Skeletal muscle satellite cell (primary cell): Measurements from ENCODE around the gene CCDC91.

ENCODE experiments used
- H3K27me3 ChIP-seq: 2 replicates; pipeline ENCODE4 v1.7.0; 2013; ENCODE audit warnings: low read length; ENCODE audit not compliant: control insufficient read depth, insufficient read depth
- H3K36me3 ChIP-seq: 2 replicates; pipeline ENCODE4 v1.7.0; 2013; ENCODE audit warnings: mild to moderate bottlenecking, control low read depth, low read length; ENCODE audit not compliant: insufficient read depth
- H3K4me1 ChIP-seq: 2 replicates; pipeline ENCODE4 v1.7.0; 2013; ENCODE audit warnings: low read length; ENCODE audit not compliant: control insufficient read depth, insufficient read depth
- H3K4me2 ChIP-seq: 2 replicates; pipeline ENCODE4 v1.7.0; 2013; ENCODE audit warnings: mild to moderate bottlenecking, low read length
- H3K4me3 ChIP-seq: 2 replicates; pipeline ENCODE4 v1.7.0; 2013; ENCODE audit warnings: low read length
- H3K9ac ChIP-seq: 2 replicates; pipeline ENCODE4 v1.7.0; 2013; ENCODE audit warnings: mild to moderate bottlenecking, low read depth, low read length, moderate library complexity
- H3K9me3 ChIP-seq: replicated peaks from 2 replicates; pipeline ENCODE4 v1.7.0; 2013; ENCODE audit warnings: mild to moderate bottlenecking, control low read depth, low read length

The CCDC91 gene

DNA sequence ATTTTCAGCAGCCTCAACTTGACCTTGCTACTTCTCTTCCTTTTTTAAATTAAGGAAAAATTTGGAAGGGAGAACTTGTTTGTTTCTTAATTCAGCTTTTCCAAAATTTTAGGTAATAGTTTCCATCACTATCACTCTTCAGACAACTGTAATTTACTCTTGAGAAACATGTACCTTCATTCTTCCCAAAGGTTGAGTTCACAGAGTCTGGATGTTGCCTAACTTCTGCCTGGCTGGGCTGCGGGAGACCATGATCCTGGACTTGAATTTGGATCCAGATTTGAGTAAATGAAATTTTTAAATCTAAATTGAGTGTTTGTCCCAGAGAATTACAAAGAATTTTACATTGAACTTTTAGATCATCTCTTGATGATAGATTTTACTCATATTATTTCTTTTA is 193.1 kb downstream of the CCDC91 start:
- Histone ChIP-seq H3K9me3 (no peaks in the 10 kb centered on the region), H3K36me3 (no peaks in the 10 kb centered on the region), H3K4me3 (no peak overlapping the region), H3K27me3 (no peaks in the 10 kb centered on the region), H3K9ac (no peak overlapping the region), H3K4me2 (no peak overlapping the region), H3K4me1 (no peaks in the 10 kb centered on the region)

DNA sequence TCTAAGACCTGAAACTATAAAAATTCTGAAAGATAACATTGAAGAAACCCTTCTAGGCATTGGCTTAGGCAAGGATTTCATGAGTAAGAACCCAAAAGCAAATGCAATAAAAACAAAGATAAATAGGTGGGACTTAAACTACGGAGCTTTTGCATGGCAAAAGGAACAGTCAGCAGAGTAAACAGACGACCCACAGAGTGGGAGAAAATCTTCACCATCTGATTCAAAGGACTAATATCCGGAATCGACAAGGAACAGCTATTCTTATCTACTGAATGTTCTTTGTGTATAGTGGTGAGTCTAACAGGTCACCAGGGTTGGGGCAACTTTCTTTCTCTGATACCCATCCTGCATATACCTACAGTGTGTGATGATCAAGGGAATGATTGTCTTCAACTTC is 198.6 kb downstream of the CCDC91 start:
- Histone ChIP-seq H3K4me3 (no peak overlapping the region), H3K36me3 (no peaks in the 10 kb centered on the region), H3K9me3 (no peaks in the 10 kb centered on the region), H3K4me1 (peaks cover 14% of the 10 kb centered on the region), H3K27me3 (no peaks in the 10 kb centered on the region), H3K9ac (no peak overlapping the region), H3K4me2 (no peak overlapping the region)

DNA sequence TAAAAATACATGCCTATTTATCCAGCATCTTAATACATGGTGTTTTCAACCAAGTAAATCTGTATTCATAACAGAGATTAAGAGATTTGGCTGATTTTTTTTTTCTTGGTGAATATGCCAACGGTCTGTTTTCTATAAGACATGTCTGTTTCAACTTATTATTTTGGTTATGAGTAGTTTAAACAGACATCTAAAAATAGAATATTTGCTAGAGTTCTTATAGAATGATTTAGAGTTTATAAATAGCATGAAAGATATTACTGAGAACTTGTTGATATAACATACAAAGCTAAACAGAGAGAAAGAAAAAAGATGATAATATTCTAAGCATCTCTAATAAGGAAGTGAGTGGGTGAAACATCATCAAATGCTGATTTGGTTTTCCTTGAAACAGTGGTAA is 199.9 kb downstream of the CCDC91 start:
- no peak overlapping the region for H3K9ac ChIP-seq
- H3K4me3 ChIP-seq, result no peak overlapping the region
- no peaks in the 10 kb centered on the region for H3K27me3 ChIP-seq
- H3K9me3 ChIP-seq, result no peaks in the 10 kb centered on the region
- H3K36me3 ChIP-seq, result no peaks in the 10 kb centered on the region
- H3K4me1 ChIP-seq, result peaks cover 14% of the 10 kb centered on the region
- H3K4me2 ChIP-seq, result no peak overlapping the region

DNA sequence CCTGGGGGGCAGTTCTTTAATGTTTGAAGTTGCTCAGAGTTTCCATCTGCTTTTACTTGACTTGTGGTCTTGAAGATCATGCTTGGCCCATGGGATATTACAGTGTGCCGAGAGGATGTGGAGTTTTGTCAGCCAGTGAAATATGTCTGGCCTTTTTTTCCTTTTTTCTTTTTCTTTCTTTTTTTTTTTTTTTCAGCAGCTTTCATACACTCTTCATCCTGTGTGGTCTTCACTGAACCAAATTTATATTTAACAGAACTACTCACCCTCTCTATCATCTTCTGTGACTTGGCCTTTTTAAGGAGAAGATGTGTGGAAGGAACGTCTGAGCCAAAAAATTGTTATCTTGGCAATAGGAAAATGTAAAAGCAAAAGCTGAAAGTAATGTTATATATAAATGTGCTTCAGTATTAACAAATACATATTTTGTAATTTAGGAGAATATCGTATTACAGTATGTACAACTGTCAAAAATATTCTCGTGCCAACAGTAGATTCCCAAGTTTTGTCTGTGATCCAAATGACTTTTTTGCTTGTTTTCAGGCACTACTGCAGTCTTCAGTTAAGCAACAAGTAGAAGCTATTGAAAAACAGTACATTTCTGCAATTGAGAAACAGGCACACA is 200.6 kb downstream of the CCDC91 start:
- no peak overlapping the region for H3K4me3 ChIP-seq
- peaks cover 14% of the 10 kb centered on the region for H3K4me1 ChIP-seq
- peak overlapping the region; percentile 9 for H3K4me2 ChIP-seq
- H3K9ac ChIP-seq, result peak overlapping the region; percentile 12
- H3K9me3 ChIP-seq, result no peaks in the 10 kb centered on the region
- no peaks in the 10 kb centered on the region for H3K27me3 ChIP-seq
- H3K36me3 ChIP-seq, result no peaks in the 10 kb centered on the region

DNA sequence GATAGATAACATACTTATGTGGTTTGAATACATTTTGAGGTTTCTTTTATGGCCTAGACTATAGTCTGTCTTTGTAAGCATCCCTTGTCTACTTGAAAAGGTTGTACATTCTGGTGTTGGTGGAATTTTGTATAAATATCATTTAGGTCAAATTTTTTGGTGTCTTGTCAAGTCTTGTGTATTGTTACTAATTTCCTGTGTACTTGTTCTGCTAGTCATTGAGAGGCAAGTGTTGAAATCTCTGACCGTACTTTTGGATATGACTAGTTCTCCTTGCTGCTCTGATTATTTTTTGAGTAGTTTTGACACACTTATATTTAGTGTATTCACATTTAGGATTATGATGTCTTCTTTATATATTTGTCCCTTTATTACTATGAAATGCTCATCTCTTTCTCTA is 219.6 kb downstream of the CCDC91 start:
- Histone ChIP-seq H3K4me1 (peaks cover 5% of the 10 kb centered on the region), H3K4me2 (no peak overlapping the region), H3K9me3 (no peaks in the 10 kb centered on the region), H3K36me3 (peaks cover 3% of the 10 kb centered on the region), H3K9ac (no peak overlapping the region), H3K4me3 (no peak overlapping the region), H3K27me3 (no peaks in the 10 kb centered on the region)

DNA sequence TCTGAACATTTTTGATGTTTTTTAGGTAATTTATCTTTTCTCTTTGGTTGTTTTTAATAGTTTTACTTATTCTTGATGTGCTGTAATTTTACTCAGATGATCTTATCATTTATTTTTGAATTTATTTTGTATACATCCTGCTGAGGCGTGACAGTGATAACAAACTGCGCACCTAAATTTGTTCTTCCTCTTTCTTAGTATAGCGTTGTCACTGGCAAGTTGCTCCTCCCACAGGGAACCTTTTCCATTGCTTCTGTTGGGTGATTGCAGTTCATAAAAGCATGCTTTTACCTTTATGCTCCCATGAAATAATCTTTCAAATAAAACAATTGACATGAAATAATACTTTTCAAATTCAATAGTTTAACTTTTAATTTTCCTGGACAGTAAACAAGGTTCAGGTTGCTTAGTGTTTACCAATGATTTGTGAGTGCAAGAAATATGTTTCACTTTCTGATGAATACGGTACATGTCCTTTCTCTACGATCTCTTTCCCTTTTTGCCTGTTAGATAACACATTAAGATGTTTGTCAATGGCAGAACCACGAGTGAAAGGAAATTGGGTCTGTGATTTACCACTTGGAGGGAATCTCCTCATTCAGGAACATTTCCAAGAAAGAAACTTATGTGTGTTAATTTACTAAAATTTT is 223.3 kb downstream of the CCDC91 start:
- Histone ChIP-seq H3K9ac (no peak overlapping the region), H3K27me3 (no peaks in the 10 kb centered on the region), H3K36me3 (no peaks in the 10 kb centered on the region), H3K4me1 (peaks cover 18% of the 10 kb centered on the region), H3K9me3 (no peaks in the 10 kb centered on the region), H3K4me2 (no peak overlapping the region), H3K4me3 (no peak overlapping the region)

DNA sequence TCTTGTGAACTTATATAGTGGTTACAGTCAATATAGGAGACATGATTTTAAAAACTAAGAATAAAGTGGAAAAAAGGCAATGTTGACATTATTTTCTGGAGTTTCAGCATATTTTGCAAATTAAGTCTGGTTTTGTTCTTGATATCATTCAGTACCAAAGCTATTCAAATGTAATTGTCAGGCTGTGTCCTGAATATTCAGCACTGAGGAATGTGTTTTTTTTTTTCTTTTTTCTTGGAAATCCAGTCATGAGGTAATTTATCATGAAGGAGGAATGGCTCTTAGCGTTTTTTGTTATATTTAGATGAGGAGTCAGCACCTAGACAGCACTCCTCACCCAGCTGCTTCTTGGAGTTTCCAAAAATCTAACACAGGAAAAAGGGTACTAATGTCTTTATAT is 225.5 kb downstream of the CCDC91 start:
- Histone ChIP-seq H3K27me3 (no peaks in the 10 kb centered on the region), H3K4me3 (no peak overlapping the region), H3K36me3 (no peaks in the 10 kb centered on the region), H3K4me2 (peak overlapping the region; percentile 37), H3K9ac (peak overlapping the region; percentile 35), H3K9me3 (no peaks in the 10 kb centered on the region), H3K4me1 (peaks cover 18% of the 10 kb centered on the region)

DNA sequence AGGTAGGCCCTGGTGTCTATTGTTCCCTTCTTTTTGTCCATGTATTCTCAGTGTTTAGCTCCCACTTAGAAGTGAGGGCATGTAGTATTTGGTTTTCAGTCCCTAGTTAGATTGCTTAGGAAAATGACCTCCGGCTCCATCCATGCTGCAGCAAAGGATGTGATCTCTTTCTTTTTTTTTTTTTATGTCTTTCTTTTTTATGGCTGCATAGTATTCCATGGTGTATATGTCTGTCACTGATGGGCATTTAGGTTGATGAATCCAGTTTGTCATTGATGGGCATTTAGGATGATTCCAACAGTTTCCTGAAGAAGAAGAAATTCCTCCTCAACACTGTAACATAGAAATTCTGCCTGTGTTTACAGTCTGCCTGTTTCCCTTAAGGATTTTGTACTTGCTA is 231.1 kb downstream of the CCDC91 start:
- no peaks in the 10 kb centered on the region for H3K36me3 ChIP-seq
- H3K4me3 ChIP-seq, result no peak overlapping the region
- no peaks in the 10 kb centered on the region for H3K9me3 ChIP-seq
- H3K9ac ChIP-seq, result no peak overlapping the region
- no peaks in the 10 kb centered on the region for H3K27me3 ChIP-seq
- peaks cover 2% of the 10 kb centered on the region for H3K4me1 ChIP-seq
- no peak overlapping the region for H3K4me2 ChIP-seq

DNA sequence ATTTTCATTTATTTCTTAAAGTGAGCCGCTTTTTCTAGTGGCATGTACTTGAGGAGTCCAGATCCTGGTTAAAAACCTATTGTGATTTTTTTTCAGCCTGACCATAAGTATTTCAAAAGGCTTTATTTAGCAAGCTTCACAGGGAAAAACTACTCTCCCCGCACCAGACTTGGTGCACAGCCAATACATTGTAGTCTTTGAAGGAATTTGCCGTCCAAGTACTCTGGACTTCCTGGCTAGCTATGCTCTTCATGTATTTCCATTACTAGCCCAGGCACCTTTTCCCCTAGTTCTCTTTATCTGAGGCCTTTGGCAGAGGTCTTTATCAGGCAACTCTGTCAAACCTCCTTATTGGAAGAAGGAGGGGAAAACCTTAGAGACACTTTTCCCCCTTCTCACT is 234.7 kb downstream of the CCDC91 start:
- Histone ChIP-seq H3K4me1 (no peaks in the 10 kb centered on the region), H3K9me3 (no peaks in the 10 kb centered on the region), H3K4me2 (no peak overlapping the region), H3K9ac (no peak overlapping the region), H3K36me3 (no peaks in the 10 kb centered on the region), H3K4me3 (no peak overlapping the region), H3K27me3 (no peaks in the 10 kb centered on the region)

DNA sequence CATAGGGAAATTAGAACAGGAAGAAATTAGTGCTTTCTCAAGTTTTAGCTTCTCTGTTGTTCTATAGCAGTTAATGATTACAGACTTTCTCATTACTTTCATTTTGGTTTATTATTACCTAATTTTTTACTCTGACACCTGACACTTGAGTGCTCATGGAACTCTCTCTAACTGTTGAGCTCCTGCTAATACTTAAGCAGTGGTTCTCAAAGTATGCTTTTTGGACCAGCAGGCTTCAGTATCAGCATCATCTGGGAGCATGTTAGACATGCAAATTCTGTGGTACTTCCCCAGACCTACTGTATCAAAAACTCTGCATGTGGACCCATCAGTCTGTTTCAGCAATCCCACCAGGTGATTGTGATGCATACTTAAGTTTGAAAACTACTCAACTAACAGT is 235.3 kb downstream of the CCDC91 start:
- no peak overlapping the region for H3K4me2 ChIP-seq
- H3K4me1 ChIP-seq, result no peaks in the 10 kb centered on the region
- H3K9me3 ChIP-seq, result no peaks in the 10 kb centered on the region
- no peak overlapping the region for H3K9ac ChIP-seq
- H3K36me3 ChIP-seq, result no peaks in the 10 kb centered on the region
- no peaks in the 10 kb centered on the region for H3K27me3 ChIP-seq
- H3K4me3 ChIP-seq, result no peak overlapping the region

DNA sequence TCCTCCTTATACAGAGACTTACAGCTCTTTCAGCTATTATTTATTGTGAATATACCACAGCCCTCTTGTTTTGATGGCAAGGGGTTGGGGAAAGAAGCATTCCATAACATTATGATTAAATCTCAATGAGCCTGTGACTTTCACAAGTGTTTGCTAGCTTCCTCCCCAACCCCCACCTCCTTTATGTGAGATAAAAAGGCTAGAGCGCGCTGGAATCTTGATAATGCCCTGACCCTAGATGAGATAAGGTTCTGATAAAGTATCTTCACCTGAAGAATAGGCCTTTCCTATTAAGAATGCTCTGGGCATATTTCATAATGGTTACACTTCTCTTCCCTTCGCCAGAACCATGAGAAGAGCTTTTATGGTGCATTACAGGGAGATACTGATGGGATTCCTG is 236.8 kb downstream of the CCDC91 start:
- Histone ChIP-seq H3K4me3 (no peak overlapping the region), H3K9ac (no peak overlapping the region), H3K9me3 (no peaks in the 10 kb centered on the region), H3K36me3 (no peaks in the 10 kb centered on the region), H3K4me1 (no peaks in the 10 kb centered on the region), H3K27me3 (no peaks in the 10 kb centered on the region), H3K4me2 (no peak overlapping the region)

DNA sequence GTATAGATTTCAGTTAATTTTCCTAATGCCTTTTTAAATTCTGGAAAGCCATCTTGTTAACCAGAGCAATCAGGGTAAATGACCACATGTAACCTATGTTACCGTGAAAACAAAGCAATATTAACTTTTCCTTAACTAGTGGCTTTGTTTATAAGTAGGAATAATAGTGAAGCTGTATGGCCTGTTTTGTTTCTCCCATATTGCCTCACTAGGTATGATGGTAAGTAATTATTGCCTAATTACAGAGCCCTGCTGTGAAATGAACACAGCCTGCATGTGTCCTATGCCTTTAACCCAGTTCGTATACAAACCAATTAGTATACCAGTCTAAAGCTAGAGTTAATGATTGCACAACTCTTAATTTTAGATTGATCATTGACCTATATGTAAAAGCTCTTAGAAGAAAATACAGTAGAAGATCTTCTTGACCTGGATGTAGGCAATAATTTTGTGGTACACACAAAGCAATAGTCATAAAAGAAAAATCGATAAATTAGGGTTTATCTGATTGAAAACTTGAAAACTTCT is 249.9 kb downstream of the CCDC91 start:
- H3K9me3 ChIP-seq, result no peaks in the 10 kb centered on the region
- no peak overlapping the region for H3K9ac ChIP-seq

More for the DNA sequence above, 249.9 kb downstream of the CCDC91 start:
- Histone ChIP-seq H3K27me3 (no peaks in the 10 kb centered on the region), H3K4me2 (no peak overlapping the region), H3K4me1 (no peaks in the 10 kb centered on the region), H3K36me3 (no peaks in the 10 kb centered on the region), H3K4me3 (no peak overlapping the region)
